Measurements from ENCODE around the gene ZDHHC8.

ZDHHC8 gene

GRCh38 chr22:20131597-20131858 is at the start of gene ZDHHC8:
ZDHHC8 (plus strand) TSS chr22:20131804; CDS start chr22:20131948, 144 bp downstream.
- DNase-seq (ENCODE audit: low read depth) = peak; percentile 18

GRCh38 chr22:20083157-20083890 is 48.3 kb upstream of the ZDHHC8 start:
- DNase-seq (ENCODE audit: low read depth) = no peak

- no peak for DNase-seq (ENCODE audit: low read depth)
Measured at GRCh38 chr22:20083891-20084546, 47.6 kb upstream of the ZDHHC8 start.

- no peak for DNase-seq (ENCODE audit: low read depth)
Measured at GRCh38 chr22:20084547-20085413, 46.8 kb upstream of the ZDHHC8 start.

- DNase-seq (ENCODE audit: low read depth) = no peak
Measured at GRCh38 chr22:20085651-20086050, 46.0 kb upstream of the ZDHHC8 start.

- no peak for DNase-seq (ENCODE audit: low read depth)
Measured at GRCh38 chr22:20086101-20086599, 45.5 kb upstream of the ZDHHC8 start.

- no peak for DNase-seq (ENCODE audit: low read depth)
Measured at GRCh38 chr22:20086763-20087162, 44.8 kb upstream of the ZDHHC8 start.

GRCh38 chr22:20087319-20088262 is 44.0 kb upstream of the ZDHHC8 start:
- DNase-seq (ENCODE audit: low read depth) = no peak

GRCh38 chr22:20088263-20088648 is 43.3 kb upstream of the ZDHHC8 start:
- DNase-seq (ENCODE audit: low read depth) = no peak

- DNase-seq (ENCODE audit: low read depth) = no peak
Measured at GRCh38 chr22:20089226-20089976, 42.2 kb upstream of the ZDHHC8 start.

- no peak for DNase-seq (ENCODE audit: low read depth)
Measured at GRCh38 chr22:20089977-20090729, 41.5 kb upstream of the ZDHHC8 start.

- DNase-seq (ENCODE audit: low read depth) = no peak
Measured at GRCh38 chr22:20090730-20091240, 40.8 kb upstream of the ZDHHC8 start.

GRCh38 chr22:20091690-20092476 is 39.7 kb upstream of the ZDHHC8 start:
- no peak for DNase-seq (ENCODE audit: low read depth)

- DNase-seq (ENCODE audit: low read depth) = no peak
Measured at GRCh38 chr22:20092477-20092854, 39.1 kb upstream of the ZDHHC8 start.

GRCh38 chr22:20093418-20094196 is 38.0 kb upstream of the ZDHHC8 start:
- DNase-seq (ENCODE audit: low read depth) = no peak

GRCh38 chr22:20094197-20094807 is 37.3 kb upstream of the ZDHHC8 start:
- DNase-seq (ENCODE audit: low read depth) = no peak

- no peak for DNase-seq (ENCODE audit: low read depth)
Measured at GRCh38 chr22:20095521-20095920, 36.1 kb upstream of the ZDHHC8 start.
